COLO829 (cell line): ENCODE results near the gene PLGLB2.
"Not testable (repeated sequence)": the region's sequence is repeated elsewhere in the genome, so short reads cannot be mapped to it uniquely, and the experiment has no call there.

ENCODE experiments used
- DNase-seq: peaks from one replicate; pipeline ENCODE4 v3.0.0; 2012; ENCODE audit warnings: low spot score

The PLGLB2 gene

DNA sequence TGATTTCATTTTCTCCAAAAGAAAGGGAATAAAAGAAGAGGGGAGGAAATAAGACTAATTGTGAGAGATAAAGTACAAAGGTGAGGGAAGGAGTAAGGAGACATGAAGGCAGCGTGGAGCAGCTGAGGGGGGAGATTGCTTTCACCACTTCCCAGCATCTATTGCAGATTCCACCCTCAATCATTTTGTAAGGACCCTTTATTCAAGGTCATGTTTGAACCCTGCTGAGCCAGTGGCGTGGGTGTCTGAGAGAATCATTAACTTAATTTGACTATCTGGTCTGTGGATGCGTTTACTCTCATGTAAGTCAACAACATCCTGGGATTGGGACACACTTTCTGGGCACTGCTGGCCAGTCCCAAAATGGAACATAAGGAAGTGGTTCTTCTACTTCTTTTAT lies at the start of gene PLGLB2:
TSS of gene PLGLB2 (plus strand) at position 297 of the 400 bp plus-strand sequence. CDS start at position 364, 67 bp downstream.
- DNase-seq, result not testable (repeated sequence)

- DNase-seq, result not testable (repeated sequence)
Measured at GRCh38 chr2:87704572-87705323, 43.1 kb upstream of the PLGLB2 start.

DNA sequence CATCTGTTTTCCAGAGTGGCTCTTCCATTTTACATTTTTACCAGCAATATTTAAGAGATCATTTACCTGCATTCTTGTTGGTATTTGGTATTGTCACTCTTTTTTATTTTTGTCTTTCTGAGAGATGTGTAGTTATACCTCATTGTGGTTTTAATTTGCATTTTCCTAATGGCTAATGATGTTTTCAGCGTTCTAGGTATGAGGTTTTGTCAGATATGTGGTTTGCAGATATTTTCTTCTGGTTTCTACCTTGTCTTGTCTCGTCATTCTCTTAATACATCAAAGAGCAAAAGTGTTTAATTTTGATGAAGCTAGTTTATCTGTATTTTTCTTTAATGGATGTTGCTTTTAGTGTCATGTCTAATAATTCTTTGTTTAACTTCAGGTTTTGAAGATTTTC lies 39.5 kb upstream of the PLGLB2 start:
- DNase-seq, result not testable (repeated sequence)

DNA sequence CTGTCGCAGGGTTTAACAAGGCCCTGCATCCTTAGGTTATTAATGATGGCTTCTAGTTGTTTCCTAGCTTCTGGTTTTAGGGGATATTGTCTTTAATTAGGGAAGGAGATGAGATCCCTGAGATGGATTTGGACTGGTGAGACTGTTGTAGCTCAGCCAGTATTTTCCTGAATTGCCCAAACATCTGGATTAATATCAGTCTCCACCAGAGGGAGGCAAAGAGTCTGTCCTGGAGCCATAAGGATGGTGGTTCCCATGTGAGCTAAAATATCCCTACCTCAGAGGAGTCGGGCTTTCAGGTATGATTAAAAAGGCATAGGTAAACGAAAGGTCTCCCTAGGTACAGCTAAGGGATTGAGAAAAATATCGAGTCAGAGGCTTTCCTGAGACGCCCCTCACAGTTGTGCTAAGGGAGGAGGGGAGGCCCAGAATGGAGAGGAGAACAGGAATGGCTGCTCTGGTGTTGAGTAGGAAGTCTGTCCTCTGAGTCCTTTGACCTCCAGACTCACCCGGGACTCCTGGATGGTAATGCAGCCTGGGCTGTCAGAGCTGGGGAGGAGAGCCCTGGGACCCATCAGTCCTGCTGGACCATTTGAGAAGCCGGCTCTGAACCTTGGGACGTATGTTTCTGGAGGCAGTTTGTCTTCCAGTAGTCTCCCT lies 19.8 kb upstream of the PLGLB2 start:
- DNase-seq, result not testable (repeated sequence)

DNA sequence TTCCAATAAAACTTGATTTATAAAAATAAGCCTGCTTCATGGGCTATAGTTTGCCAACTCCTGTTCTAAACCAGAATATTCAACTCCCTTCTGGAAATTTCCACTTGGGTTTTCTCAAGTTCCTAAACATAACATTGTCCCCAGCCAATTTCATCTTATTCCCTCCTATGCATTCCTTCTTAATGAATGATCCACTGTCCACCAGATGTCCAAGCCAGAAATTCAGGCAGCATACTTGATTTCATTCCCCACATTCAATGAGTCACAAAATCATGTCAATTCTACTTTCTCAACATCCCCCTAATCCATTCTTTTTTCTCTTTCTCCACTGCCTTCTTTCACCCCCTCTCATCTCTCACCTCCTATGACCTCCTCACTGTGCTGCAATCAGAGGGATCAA lies 7.0 kb upstream of the PLGLB2 start:
- not testable (repeated sequence) for DNase-seq

GRCh38 chr2:87742393-87743108 lies 5.3 kb upstream of the PLGLB2 start:
- DNase-seq, result not testable (repeated sequence)

GRCh38 chr2:87743638-87744037 lies 4.2 kb upstream of the PLGLB2 start:
- not testable (repeated sequence) for DNase-seq

DNA sequence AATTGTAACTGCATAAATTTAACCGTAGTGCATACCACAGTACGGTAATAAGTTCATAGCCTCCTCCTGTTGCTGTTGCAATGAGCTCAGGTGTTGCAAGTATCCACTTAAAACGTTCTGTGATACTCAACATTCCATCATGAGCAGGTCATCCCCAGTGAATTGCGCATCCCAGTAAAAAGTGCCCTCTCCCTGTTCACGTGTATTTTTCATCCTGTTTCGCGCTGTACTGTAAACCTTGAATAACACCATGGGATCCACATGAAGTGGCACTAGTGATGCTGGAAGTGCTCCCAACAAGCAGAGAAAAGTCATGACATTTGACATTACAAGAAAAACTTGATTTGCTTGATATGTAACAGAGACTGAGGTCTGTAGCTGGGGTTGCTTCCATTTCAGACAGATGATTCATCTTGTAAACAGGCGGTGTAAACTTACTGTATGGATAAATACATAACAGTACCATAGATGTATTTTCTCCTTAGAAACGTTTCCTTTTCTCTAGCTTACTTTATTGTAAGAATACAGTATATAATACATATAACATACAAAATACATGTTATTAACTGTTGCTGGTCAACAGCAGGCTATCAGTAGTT lies 2.4 kb upstream of the PLGLB2 start:
- DNase-seq, result not testable (repeated sequence)

DNA sequence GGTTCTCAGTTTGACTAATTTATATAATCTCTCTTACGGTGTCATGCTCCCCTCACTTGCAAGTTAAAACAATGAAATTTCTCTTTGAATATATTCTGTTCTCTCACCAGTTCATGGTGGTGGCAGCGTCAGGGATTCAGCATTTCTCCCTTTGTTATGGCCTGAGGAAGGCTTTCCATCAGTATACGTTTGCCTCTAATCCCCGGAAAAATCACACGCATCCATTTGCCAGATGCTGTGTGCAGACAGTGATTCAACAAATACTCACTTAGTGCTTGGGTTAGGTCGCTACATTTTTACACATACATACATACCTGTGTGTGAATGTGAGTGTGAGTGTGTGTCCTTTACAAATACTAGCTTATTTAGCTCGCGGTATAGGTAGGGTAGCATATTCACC lies 637 bp downstream of the PLGLB2 start:
- DNase-seq, result not testable (repeated sequence)

- not testable (repeated sequence) for DNase-seq
Measured at GRCh38 chr2:87750560-87750959, 2.7 kb downstream of the PLGLB2 start.

- DNase-seq, result not testable (repeated sequence)
Measured at GRCh38 chr2:87754759-87755158, 6.9 kb downstream of the PLGLB2 start.
